Esophagus squamous epithelium (tissue), 4 donors: ENCODE data around the gene CRNN.

Experiments
- CTCF ChIP-seq, 6 experiments: fragments of 450-650 bp in 4 of 6; fragments of 200-600 bp in 2 of 6; sonication (generic) in 2 of 6; IDR thresholded peaks; one replicate each; pipeline ENCODE4 v1.5.1; 2016 to 2019; ENCODE audit warnings: antibody characterized with exemption in 6 of 6, mild to moderate bottlenecking in 4 of 6, moderate library complexity in 4 of 6
- POLR2A ChIP-seq, 4 donors: fragments of 450-650 bp; IDR thresholded peaks; one replicate each; pipeline ENCODE4 v1.6.1; 2017; ENCODE audit warnings: antibody characterized with exemption in 4 of 4, mild to moderate bottlenecking in 4 of 4, moderate library complexity in 3 of 4

- TF ChIP-seq CTCF (IDR thresholded peaks at IDR 0.05): no peak
- no peak for TF ChIP-seq POLR2A (IDR thresholded peaks at IDR 0.05)
Observed at GRCh38 chr1:152411134-152411533, 2.9 kb downstream of the CRNN start.
